GM12873 (cell line): ENCODE data around the gene MPP1.

Experiments used
- CTCF ChIP-seq: IDR thresholded peaks from 2 replicates; pipeline ENCODE4 v1.5.1; 2012; ENCODE audit warnings: low read depth, mild to moderate bottlenecking, moderate library complexity, low read length, control low read depth; ENCODE audit not compliant: insufficient read depth; ENCODE audit errors: missing control alignments

Gene MPP1

GRCh38 chrX:154805696-154806091, 409 bp upstream of the MPP1 start:
- no peak for TF ChIP-seq CTCF

GRCh38 chrX:154804261-154804956, 876 bp downstream of the MPP1 start:
- no peak for TF ChIP-seq CTCF

- no peak for TF ChIP-seq CTCF
These were observed 2.3 kb downstream of the MPP1 start for GRCh38 chrX:154802947-154803346.

GRCh38 chrX:154800478-154801210, 4.6 kb downstream of the MPP1 start:
- no peak for TF ChIP-seq CTCF

- no peak for TF ChIP-seq CTCF
These were observed 5.5 kb downstream of the MPP1 start for GRCh38 chrX:154799556-154800348.

GRCh38 chrX:154797006-154797405, 8.3 kb downstream of the MPP1 start:
- no peak for TF ChIP-seq CTCF

- no peak for TF ChIP-seq CTCF
These were observed 10.3 kb downstream of the MPP1 start for GRCh38 chrX:154795016-154795415.
